ENCODE measurements around the gene BEAN1.
"Not testable (repeated sequence)": the region's sequence is repeated elsewhere in the genome, so short reads cannot be mapped to it uniquely, and the experiment has no call there.

The BEAN1 gene

GRCh38 chr16:66510711-66511601, 83.9 kb downstream of the BEAN1 start:
- DNase-seq = no peak

GRCh38 chr16:66511602-66512271, 84.6 kb downstream of the BEAN1 start:
- no peak for DNase-seq

GRCh38 chr16:66512272-66513110, 85.4 kb downstream of the BEAN1 start:
- DNase-seq = no peak

GRCh38 chr16:66513111-66513723, 86.1 kb downstream of the BEAN1 start:
- DNase-seq = no peak

GRCh38 chr16:66514391-66514790, 87.3 kb downstream of the BEAN1 start:
- not testable (repeated sequence) for DNase-seq

GRCh38 chr16:66514980-66515595, 88.0 kb downstream of the BEAN1 start:
- DNase-seq = not testable (repeated sequence)

- no peak for DNase-seq
Observed at GRCh38 chr16:66515596-66516508, 88.8 kb downstream of the BEAN1 start.

GRCh38 chr16:66516509-66516807, 89.4 kb downstream of the BEAN1 start:
- DNase-seq = no peak

GRCh38 chr16:66516808-66517585, 89.9 kb downstream of the BEAN1 start:
- DNase-seq = no peak

GRCh38 chr16:66517586-66518263, 90.6 kb downstream of the BEAN1 start:
- DNase-seq = no peak

- DNase-seq = no peak
Observed at GRCh38 chr16:66519482-66520373, 92.6 kb downstream of the BEAN1 start.

- DNase-seq = no peak
Observed at GRCh38 chr16:66520406-66521170, 93.5 kb downstream of the BEAN1 start.

GRCh38 chr16:66521252-66521713, 94.2 kb downstream of the BEAN1 start:
- DNase-seq = no peak

GRCh38 chr16:66521951-66522771, 95.1 kb downstream of the BEAN1 start:
- no peak for DNase-seq

- no peak for DNase-seq
Observed at GRCh38 chr16:66522816-66523590, 95.9 kb downstream of the BEAN1 start.

- no peak for DNase-seq
Observed at GRCh38 chr16:66523861-66524354, 96.8 kb downstream of the BEAN1 start.
